ENCODE data around the gene SYTL4. TPM values are rescaled to one million over a fixed set of nuclear protein-coding genes. Genes with fewer than 3 reads are reported as not detected.

The SYTL4 gene
- total and polyA plus RNA-seq, 12 donors, result 3.4 to 12.3 (median 5.4) TPM

GRCh38 chrX:100643956-100644860, 87.7 kb downstream of the SYTL4 start, which contains the start of gene SRPX2:
SRPX2 (plus strand) TSS chrX:100644199; CDS start chrX:100646323, 2,124 bp downstream.
- TF ChIP-seq CTCF (IDR thresholded peaks at IDR 0.05), result no peak
- peak in 1 of 2 donors; percentile 43 for TF ChIP-seq POLR2A (IDR thresholded peaks at IDR 0.05)
- DNase-seq, result peak; percentile 26 to 79 (median 71)
- Histone ChIP-seq H3K9me3 (replicated peaks in 1 of 3) (no peaks in the 10 kb centered on the region), H3K4me1 (replicated peaks in 1 of 2) (peaks cover 0 to 4% of the 10 kb centered on the region in 2 donors), H3K27ac (peak within 1 kb of the TSS in 3 of 5 donors; percentile 3 to 73 (median 39)), H3K36me3 (replicated peaks in 1 of 2) (no peaks in the 10 kb centered on the region), H3K4me3 (peak within 1 kb of the TSS in 1 of 4 donors; percentile 27), H3K27me3 (peaks cover 24% of the 10 kb centered on the region)
- intact Hi-C loops (cut with DNase I), result no loop called here
- 31 to 43% (median 36%) methylated on average over 11 of the region's 11 CpGs for WGBS, 4 donors

GRCh38 chrX:100643212-100643611, 88.7 kb downstream of the SYTL4 start:
- Histone ChIP-seq H3K9me3 (replicated peaks in 1 of 3) (no peaks in the 10 kb centered on the region), H3K4me1 (replicated peaks in 1 of 2) (peaks cover 0 to 4% of the 10 kb centered on the region in 2 donors), H3K36me3 (replicated peaks in 1 of 2) (no peaks in the 10 kb centered on the region), H3K4me3 (no peak overlapping the region), H3K27me3 (peaks cover 24% of the 10 kb centered on the region), H3K27ac (peak overlapping the region in 2 of 5 donors; percentile 39 to 73)
- no peak for DNase-seq
- intact Hi-C loops (cut with DNase I), result no loop called here
- 79 to 95% (median 90%) methylated on average over 11 of the region's 11 CpGs for WGBS, 4 donors
- TF ChIP-seq CTCF (IDR thresholded peaks at IDR 0.05) (no peak), POLR2A (IDR thresholded peaks at IDR 0.05) (no peak)

- no peak for DNase-seq
These were observed 89.6 kb downstream of the SYTL4 start for GRCh38 chrX:100642290-100642689.

More at GRCh38 chrX:100642290-100642689, 89.6 kb downstream of the SYTL4 start:
- Histone ChIP-seq H3K9me3 (replicated peaks in 1 of 3) (no peaks in the 10 kb centered on the region), H3K27me3 (peaks cover 18% of the 10 kb centered on the region), H3K27ac (no peak overlapping the region), H3K4me1 (replicated peaks in 1 of 2) (peaks cover 0 to 4% of the 10 kb centered on the region in 2 donors), H3K36me3 (replicated peaks in 1 of 2) (no peaks in the 10 kb centered on the region), H3K4me3 (no peak overlapping the region)
- TF ChIP-seq POLR2A (IDR thresholded peaks at IDR 0.05) (no peak), CTCF (IDR thresholded peaks at IDR 0.05) (no peak)
- intact Hi-C loops (cut with DNase I), result no loop called here
- WGBS, 4 donors, result 34 to 66% (median 49%) methylated on average over 3 of the region's 3 CpGs

Data from adrenal gland (tissue), 12 donors.